PC-9 (cell line): ENCODE data around the gene RUSF1. TPM values are rescaled to one million over a fixed set of nuclear protein-coding genes. Genes with fewer than 3 reads are reported as not detected.

Source experiments
- BruUV-seq: library from RNA; stranded (reverse); fragments of 400-500 nt; replicated peaks from 2 replicates; lab custom pipeline; 2021; lab: Mats Ljungman, UMichigan
- CTCF ChIA-PET: fragments of 300-600 bp; sonication (Branson Sonifier 250); formaldehyde crosslinking; loops from one replicate; lab custom pipeline; 2022; ENCODE audit warnings: antibody characterized with exemption; lab: Charles Lee
- POLR2A ChIA-PET: fragments of 300-600 bp; sonication (Branson Sonifier 250); formaldehyde crosslinking; loops from one replicate; lab custom pipeline; 2022; ENCODE audit warnings: antibody characterized with exemption; ENCODE audit not compliant: unreplicated experiment; lab: Charles Lee
- DNase-seq, 2 experiments: peaks; one replicate each; pipeline versions ENCODE4 v3.0.0 to v3.0.0-alpha.2; 2015 to 2022; ENCODE audit warnings: mixed read lengths in 1 of 2
- H2AFZ ChIP-seq: fragments of 200-600 bp; sonication (generic); 2 replicates; pipeline ENCODE4 v1.8.1; 2017; ENCODE audit warnings: antibody characterized with exemption
- H3F3A ChIP-seq: fragments of 200-600 bp; sonication (generic); 2 replicates; pipeline ENCODE4 v1.8.1; 2017; ENCODE audit warnings: antibody characterized with exemption, mild to moderate bottlenecking, low read depth; ENCODE audit not compliant: insufficient read depth
- H3K27ac ChIP-seq: fragments of 200-600 bp; sonication (generic); 2 replicates; pipeline ENCODE4 v1.6.1; 2016; ENCODE audit warnings: mixed run types
- H3K27me3 ChIP-seq: fragments of 200-600 bp; sonication (generic); 2 replicates; pipeline ENCODE4 v1.6.1; 2016; ENCODE audit warnings: low read depth, mixed run types; ENCODE audit not compliant: insufficient read depth
- H3K36me3 ChIP-seq: fragments of 200-600 bp; sonication (generic); 2 replicates; pipeline ENCODE4 v1.6.1; 2016; ENCODE audit warnings: low read depth, mixed run types
- H3K4me1 ChIP-seq: fragments of 200-600 bp; sonication (generic); replicated peaks from 2 replicates; pipeline ENCODE4 v1.6.1; 2016; ENCODE audit warnings: mixed run types; ENCODE audit not compliant: insufficient read depth
- H3K4me2 ChIP-seq: fragments of 200-600 bp; sonication (generic); 2 replicates; pipeline ENCODE4 v1.6.1; 2017; ENCODE audit warnings: mixed run types
- H3K4me3 ChIP-seq: fragments of 200-600 bp; sonication (generic); 2 replicates; pipeline ENCODE4 v1.6.1; 2016; ENCODE audit warnings: mixed run types
- H3K79me2 ChIP-seq: fragments of 200-600 bp; sonication (generic); 2 replicates; pipeline ENCODE4 v1.6.1; 2017; ENCODE audit warnings: low read depth, mixed run types
- H3K9me2 ChIP-seq: fragments of 200-600 bp; sonication (generic); 2 replicates; pipeline ENCODE4 v1.8.1; 2017; ENCODE audit warnings: mild to moderate bottlenecking; ENCODE audit not compliant: insufficient read depth
- H3K9me3 ChIP-seq: fragments of 200-600 bp; sonication (generic); 2 replicates; pipeline ENCODE4 v1.8.1; 2016; ENCODE audit warnings: low read depth; ENCODE audit not compliant: insufficient read depth
- H4K20me1 ChIP-seq: fragments of 200-600 bp; sonication (generic); 2 replicates; pipeline ENCODE4 v1.8.1; 2017; ENCODE audit not compliant: insufficient read depth
- EZH2 ChIP-seq: fragments of 200-600 bp; sonication (generic); IDR thresholded peaks from 2 replicates; pipeline ENCODE4 v1.8.0; 2017; ENCODE audit warnings: antibody characterized with exemption, low read depth
- intact Hi-C: fragments of 100-400 bp; cut with micrococcal nuclease; formaldehyde crosslinking; loops from one replicate; pipeline ENCODE4 v1.10.0; 2022; ENCODE audit not compliant: unreplicated experiment
- total RNA-seq: library from RNA; stranded (reverse); gene quantifications from 2 replicates; pipeline ENCODE4 v1.2.3, GENCODE V29; 2021
- TF ChIP-seq, protein P1 (sequence below): fragments of 200-600 bp; sonication (generic); conservative IDR thresholded peaks from 2 replicates; pipeline ENCODE4 v1.6.1; 2017; ENCODE audit warnings: mixed run types, antibody characterized with exemption, mild to moderate bottlenecking, moderate library complexity

The RUSF1 gene
- total RNA-seq, 1 experiment from 2014 or later, result 86.7 TPM

DNA sequence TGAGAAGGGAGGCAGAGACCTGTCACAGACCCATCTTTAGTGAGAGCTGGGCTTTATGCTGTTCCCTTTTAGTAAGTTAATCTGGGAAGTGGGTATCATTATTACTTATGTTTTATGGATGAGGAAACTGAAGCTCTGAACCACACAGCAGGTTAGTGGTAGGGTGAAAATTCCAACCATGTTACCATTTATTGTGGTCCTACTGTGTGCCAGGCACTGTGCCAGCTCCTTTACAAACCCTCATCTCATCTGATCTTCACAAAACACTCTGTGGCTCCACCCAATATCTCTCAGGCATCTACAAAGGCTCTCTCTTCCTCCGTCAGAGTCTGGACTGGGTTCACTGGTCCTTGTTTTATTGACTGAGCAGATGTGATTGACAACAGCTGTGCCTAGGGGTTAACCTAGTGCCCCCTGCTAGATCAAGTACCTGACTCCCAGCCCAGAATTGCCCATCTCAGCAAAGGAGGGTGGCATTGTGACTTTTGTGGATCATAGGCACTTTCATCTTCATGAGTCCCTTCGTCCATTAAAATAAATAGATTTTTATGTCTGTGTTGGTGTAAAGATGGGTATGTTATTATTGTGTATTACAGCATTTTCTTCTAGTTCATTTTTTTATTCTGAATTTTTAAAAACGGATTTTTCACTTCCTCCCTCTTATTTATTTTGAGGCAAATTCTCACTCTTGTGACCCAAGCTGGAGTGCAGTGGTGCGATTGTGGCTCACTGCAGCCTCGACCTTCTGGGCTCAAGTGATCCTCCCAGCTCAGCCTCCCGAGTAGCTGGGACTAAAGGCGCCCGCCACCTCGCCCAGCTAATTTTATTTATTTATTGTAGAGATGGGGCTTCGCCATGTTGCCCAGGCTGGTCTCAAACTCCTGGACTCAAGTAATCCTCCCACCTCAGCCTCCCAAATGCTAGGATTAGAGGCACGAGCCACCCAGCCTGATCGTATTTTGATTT, 33.1 kb downstream of the RUSF1 start:
- BruUV-seq, result TSS peak; percentile 23
- TF ChIP-seq, protein P1, sequence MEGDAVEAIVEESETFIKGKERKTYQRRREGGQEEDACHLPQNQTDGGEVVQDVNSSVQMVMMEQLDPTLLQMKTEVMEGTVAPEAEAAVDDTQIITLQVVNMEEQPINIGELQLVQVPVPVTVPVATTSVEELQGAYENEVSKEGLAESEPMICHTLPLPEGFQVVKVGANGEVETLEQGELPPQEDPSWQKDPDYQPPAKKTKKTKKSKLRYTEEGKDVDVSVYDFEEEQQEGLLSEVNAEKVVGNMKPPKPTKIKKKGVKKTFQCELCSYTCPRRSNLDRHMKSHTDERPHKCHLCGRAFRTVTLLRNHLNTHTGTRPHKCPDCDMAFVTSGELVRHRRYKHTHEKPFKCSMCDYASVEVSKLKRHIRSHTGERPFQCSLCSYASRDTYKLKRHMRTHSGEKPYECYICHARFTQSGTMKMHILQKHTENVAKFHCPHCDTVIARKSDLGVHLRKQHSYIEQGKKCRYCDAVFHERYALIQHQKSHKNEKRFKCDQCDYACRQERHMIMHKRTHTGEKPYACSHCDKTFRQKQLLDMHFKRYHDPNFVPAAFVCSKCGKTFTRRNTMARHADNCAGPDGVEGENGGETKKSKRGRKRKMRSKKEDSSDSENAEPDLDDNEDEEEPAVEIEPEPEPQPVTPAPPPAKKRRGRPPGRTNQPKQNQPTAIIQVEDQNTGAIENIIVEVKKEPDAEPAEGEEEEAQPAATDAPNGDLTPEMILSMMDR, result no peak
- no peak for TF ChIP-seq EZH2
- no peaks in the 10 kb centered on the region for H4K20me1 ChIP-seq
- peak overlapping the region; percentile 75; the same call in 1 of the 2 replicates for H3K4me2 ChIP-seq
- no peak overlapping the region for H3K4me3 ChIP-seq
- no peak overlapping the region for H3K27ac ChIP-seq
- H3K79me2 ChIP-seq, result no peaks in the 10 kb centered on the region
- no peak overlapping the region for H2AFZ ChIP-seq
- peaks cover 40% of the 10 kb centered on the region for H3F3A ChIP-seq
- intact Hi-C loops, result loop anchor here (5.0 kb wide), 3 partner anchors 222 to 392 kb away; a partner anchor contains a TSS
- DNase-seq, result no peak
- ChIA-PET POLR2A (interaction anchor here (0.6 kb wide), 1 partner anchor 11 kb away, joined by 6 read pairs; no protein-coding TSS in a partner anchor), CTCF (interaction anchor here (0.6 kb wide), 1 partner anchor 220 kb away, joined by 3 read pairs; no protein-coding TSS in a partner anchor)
- no peaks in the 10 kb centered on the region for H3K36me3 ChIP-seq
- H3K9me2 ChIP-seq, result no peaks in the 10 kb centered on the region
- no peaks in the 10 kb centered on the region for H3K9me3 ChIP-seq
- no peaks in the 10 kb centered on the region for H3K27me3 ChIP-seq
- peaks cover 24% of the 10 kb centered on the region for H3K4me1 ChIP-seq

DNA sequence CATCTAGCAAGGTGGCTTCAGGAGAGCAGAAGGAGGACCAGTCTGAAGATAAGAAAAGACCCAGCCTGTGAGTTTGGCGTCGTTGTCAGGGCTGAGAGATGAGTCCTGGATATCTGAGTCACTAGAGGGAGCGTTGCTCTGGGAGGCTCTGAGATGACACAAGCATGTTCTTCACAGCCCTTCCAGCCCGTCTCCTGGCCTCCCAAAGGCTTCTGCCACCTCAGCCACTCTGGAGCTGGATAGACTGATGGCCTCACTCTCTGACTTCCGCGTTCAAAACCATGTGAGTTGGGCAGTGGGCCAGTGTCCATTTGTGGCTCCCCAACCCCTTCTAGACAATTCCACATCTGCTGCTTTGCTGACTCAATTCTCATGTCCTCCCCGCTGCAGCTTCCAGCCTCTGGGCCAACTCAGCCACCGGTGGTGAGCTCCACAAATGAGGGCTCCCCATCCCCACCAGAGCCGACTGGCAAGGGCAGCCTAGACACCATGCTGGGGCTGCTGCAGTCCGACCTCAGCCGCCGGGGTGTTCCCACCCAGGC, 33.9 kb downstream of the RUSF1 start:
- Histone ChIP-seq H3K27me3 (no peaks in the 10 kb centered on the region), H3K4me1 (peaks cover 24% of the 10 kb centered on the region), H4K20me1 (no peaks in the 10 kb centered on the region), H3K4me3 (no peak overlapping the region), H3K9me3 (no peaks in the 10 kb centered on the region), H3K79me2 (no peaks in the 10 kb centered on the region), H2AFZ (no peak overlapping the region), H3K27ac (no peak overlapping the region), H3K36me3 (no peaks in the 10 kb centered on the region), H3K4me2 (no peak overlapping the region), H3K9me2 (no peaks in the 10 kb centered on the region), H3F3A (peaks cover 40% of the 10 kb centered on the region)
- ChIA-PET POLR2A (no interaction called here), CTCF (interaction anchor here (0.6 kb wide), 1 partner anchor 221 kb away, joined by 3 read pairs; no protein-coding TSS in a partner anchor)
- no peak for TF ChIP-seq EZH2
- TF ChIP-seq, protein P1, result no peak
- intact Hi-C loops, result loop anchor here (5.0 kb wide), 1 partner anchor 223 kb away; no protein-coding TSS in a partner anchor
- BruUV-seq, result no TSS peak
- DNase-seq, result no peak

DNA sequence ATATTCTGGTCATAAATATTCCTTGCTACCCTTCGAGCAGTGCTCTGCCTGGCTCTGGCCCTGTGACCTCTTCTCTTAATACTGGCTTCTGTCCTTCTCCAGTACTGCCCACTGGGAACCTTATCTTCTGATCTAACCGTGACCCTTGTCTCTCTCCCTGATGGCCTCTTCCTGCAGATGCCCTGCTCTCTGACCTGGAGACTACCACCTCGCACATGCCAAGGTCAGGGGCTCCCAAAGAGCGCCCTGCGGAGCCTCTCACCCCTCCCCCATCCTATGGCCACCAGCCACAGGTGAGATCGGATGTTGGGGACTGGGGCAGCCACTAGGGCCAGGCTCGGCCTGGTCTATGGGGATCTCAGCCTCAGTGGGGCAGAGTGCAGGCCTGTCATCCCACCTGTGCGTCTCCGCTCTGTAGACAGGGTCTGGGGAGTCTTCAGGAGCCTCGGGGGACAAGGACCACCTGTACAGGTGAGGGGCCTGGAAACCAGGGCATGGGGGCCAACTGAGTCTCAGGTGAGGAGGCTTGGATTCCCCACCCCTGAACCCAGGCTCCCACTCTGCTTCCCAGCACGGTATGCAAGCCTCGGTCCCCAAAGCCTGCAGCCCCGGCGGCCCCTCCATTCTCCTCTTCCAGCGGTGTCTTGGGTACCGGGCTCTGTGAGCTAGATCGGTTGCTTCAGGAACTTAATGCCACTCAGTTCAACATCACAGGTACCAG, 34.8 kb downstream of the RUSF1 start:
- Histone ChIP-seq H3K4me3 (no peak overlapping the region), H3K36me3 (no peaks in the 10 kb centered on the region), H3K79me2 (no peaks in the 10 kb centered on the region), H3K27me3 (no peaks in the 10 kb centered on the region), H2AFZ (no peak overlapping the region), H3K9me3 (no peaks in the 10 kb centered on the region), H3K9me2 (no peaks in the 10 kb centered on the region), H3K4me2 (no peak overlapping the region), H3K27ac (no peak overlapping the region), H4K20me1 (no peaks in the 10 kb centered on the region), H3K4me1 (peaks cover 18% of the 10 kb centered on the region), H3F3A (peaks cover 34% of the 10 kb centered on the region)
- CTCF ChIA-PET, result interaction anchor here (0.5 to 1.9 kb wide), 3 partner anchors 13 to 990 kb away, joined by 3 to 10 read pairs (median 5); no protein-coding TSS in a partner anchor
- no TSS peak for BruUV-seq
- intact Hi-C loops, result loop anchor here (5.0 kb wide), 1 partner anchor 224 kb away; no protein-coding TSS in a partner anchor
- TF ChIP-seq, protein P1, result no peak
- TF ChIP-seq EZH2, result no peak
- no peak for DNase-seq
- POLR2A ChIA-PET, result interaction anchor here (0.6 kb wide), 1 partner anchor 13 kb away, joined by 5 read pairs; no protein-coding TSS in a partner anchor
